Measurements from ENCODE around the gene TIGD6. TPM values are rescaled to one million over a fixed set of nuclear protein-coding genes. Genes with fewer than 3 reads are reported as not detected.
"Not testable (repeated sequence)": the region's sequence is repeated elsewhere in the genome, so short reads cannot be mapped to it uniquely, and the experiment has no call there.

Gene TIGD6
- polyA plus RNA-seq, 1 experiment = 6.5 TPM

DNA sequence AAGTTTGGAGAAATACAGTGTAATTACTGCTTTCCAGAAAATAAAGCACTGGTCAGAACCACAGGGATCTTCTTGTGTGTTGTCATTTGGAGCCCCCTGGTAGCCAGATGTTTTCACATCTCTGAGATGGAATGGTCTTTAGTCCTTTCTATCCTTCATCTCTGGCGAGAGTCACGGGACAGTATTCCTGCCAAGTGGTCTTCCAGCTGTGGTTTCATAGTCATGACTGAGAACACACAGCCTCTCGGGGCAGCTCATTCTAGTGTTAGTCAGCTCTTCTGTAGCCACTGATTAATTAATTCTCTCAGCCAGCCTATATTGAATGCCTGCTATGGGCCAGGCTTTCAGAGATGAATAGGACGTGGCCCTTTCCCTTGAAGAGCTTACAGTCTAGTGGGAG lies 34.2 kb upstream of the TIGD6 start:
- TF ChIP-seq, protein P1, sequence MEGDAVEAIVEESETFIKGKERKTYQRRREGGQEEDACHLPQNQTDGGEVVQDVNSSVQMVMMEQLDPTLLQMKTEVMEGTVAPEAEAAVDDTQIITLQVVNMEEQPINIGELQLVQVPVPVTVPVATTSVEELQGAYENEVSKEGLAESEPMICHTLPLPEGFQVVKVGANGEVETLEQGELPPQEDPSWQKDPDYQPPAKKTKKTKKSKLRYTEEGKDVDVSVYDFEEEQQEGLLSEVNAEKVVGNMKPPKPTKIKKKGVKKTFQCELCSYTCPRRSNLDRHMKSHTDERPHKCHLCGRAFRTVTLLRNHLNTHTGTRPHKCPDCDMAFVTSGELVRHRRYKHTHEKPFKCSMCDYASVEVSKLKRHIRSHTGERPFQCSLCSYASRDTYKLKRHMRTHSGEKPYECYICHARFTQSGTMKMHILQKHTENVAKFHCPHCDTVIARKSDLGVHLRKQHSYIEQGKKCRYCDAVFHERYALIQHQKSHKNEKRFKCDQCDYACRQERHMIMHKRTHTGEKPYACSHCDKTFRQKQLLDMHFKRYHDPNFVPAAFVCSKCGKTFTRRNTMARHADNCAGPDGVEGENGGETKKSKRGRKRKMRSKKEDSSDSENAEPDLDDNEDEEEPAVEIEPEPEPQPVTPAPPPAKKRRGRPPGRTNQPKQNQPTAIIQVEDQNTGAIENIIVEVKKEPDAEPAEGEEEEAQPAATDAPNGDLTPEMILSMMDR (IDR thresholded peaks at IDR 0.05; ENCODE audit: low read depth, low read length) = no peak
- POLR2A ChIA-PET = interaction anchor here (0.9 kb wide), 1 partner anchor 17 kb away, joined by 5 read pairs; no protein-coding TSS in a partner anchor
- CTCF ChIA-PET = interaction anchor here (1.0 to 1.3 kb wide), 2 partner anchors 30 to 200 kb away, joined by 3 to 4 read pairs; no protein-coding TSS in a partner anchor
- H3K4me3 ChIP-seq (ENCODE audit: low read depth, low read length) = no peak overlapping the region
- peak overlapping the region; percentile 0 for H3K27ac ChIP-seq (ENCODE audit: low read depth, low read length)
- no peaks in the 10 kb centered on the region for H3K27me3 ChIP-seq (ENCODE audit: control insufficient read depth, insufficient read depth, low read length)
- no peaks in the 10 kb centered on the region for H3K9me3 ChIP-seq (ENCODE audit: control insufficient read depth, insufficient read depth, low read length)
- peak; percentile 80 for DNase-seq (ENCODE audit: low read depth, low spot score)

DNA sequence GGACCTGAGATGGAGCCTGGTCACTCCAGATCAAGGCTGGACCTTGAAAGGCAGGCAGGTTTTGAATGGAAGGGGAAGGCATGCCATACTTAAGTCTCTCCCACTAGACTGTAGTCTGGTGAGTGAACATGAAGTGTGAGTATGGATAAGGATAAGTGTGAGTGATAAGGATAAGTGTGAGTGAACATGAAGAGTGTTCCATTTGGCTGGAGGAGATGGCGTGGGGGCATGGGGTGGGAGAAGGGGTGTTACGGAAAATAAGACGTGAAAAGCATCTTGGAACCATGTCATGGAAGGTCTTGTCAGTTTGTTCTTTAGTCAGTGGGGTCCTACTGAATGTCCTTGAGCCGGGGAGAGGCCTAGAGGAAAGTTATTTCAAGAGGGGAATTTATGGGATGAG lies 32.9 kb upstream of the TIGD6 start:
- no peaks in the 10 kb centered on the region for H3K27me3 ChIP-seq (ENCODE audit: control insufficient read depth, insufficient read depth, low read length)
- TF ChIP-seq, protein P1 (IDR thresholded peaks at IDR 0.05; ENCODE audit: low read depth, low read length) = no peak
- ChIA-PET POLR2A (no interaction called here), CTCF (interaction anchor here (1.0 kb wide), 1 partner anchor 15 kb away, joined by 3 read pairs; no protein-coding TSS in a partner anchor)
- no peak overlapping the region for H3K27ac ChIP-seq (ENCODE audit: low read depth, low read length)
- no peaks in the 10 kb centered on the region for H3K9me3 ChIP-seq (ENCODE audit: control insufficient read depth, insufficient read depth, low read length)
- no peak overlapping the region for H3K4me3 ChIP-seq (ENCODE audit: low read depth, low read length)
- DNase-seq (ENCODE audit: low read depth, low spot score) = no peak

DNA sequence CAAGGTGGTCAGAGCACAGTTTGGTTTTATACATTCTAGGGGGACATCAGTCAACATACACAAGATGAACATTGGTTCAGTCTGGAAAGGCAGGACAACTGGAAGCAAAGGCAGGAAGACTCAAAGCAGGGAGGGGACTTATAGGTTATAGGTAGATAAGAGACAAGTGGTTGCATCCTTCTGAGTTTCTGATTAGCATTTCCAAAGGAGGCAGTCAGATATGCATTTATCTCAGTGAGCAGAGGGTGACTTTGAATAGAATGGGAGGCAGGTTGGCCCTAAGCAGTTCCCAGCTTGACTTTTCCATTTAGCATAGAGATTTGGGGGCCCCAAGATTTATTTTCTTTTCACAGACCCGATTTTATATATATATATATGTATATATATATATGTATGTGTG lies 27.6 kb upstream of the TIGD6 start:
- H3K27me3 ChIP-seq (ENCODE audit: control insufficient read depth, insufficient read depth, low read length); H3K27ac ChIP-seq (ENCODE audit: low read depth, low read length); DNase-seq (ENCODE audit: low read depth, low spot score); POLR2A ChIA-PET; H3K9me3 ChIP-seq (ENCODE audit: control insufficient read depth, insufficient read depth, low read length); H3K4me3 ChIP-seq (ENCODE audit: low read depth, low read length): not testable (repeated sequence)
- CTCF ChIA-PET = interaction anchor here (1.1 kb wide), 1 partner anchor 102 kb away, joined by 4 read pairs; no protein-coding TSS in a partner anchor

DNA sequence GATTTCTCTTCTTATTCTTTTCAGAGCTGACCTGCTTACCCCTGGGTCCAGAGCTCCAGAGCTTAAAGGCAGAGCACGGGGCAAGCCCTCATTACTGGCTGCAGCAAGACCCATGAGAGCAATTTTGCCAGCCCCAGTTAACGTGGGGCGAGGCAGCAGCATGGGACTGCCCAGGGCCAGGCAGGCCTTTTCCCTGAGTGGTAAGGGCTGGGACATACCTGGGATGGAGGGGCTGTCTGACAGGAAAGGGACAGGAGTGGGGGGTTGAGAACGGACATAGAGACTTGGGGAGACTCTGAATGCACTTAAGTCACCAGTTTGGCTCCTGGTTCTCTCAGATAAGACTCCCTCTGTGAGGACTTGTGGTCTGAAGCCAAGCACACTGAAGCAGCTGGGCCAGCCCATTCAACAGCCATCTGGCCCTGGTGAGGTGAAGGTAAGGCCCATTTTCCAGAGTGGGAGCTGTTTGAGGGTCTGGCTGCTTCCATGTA lies 26.3 kb upstream of the TIGD6 start:
- no peak for DNase-seq (ENCODE audit: low read depth, low spot score)
- TF ChIP-seq, protein P1 (IDR thresholded peaks at IDR 0.05; ENCODE audit: low read depth, low read length) = no peak
- CTCF ChIA-PET = no interaction called here
- no peak overlapping the region for H3K27ac ChIP-seq (ENCODE audit: low read depth, low read length)
- H3K27me3 ChIP-seq (ENCODE audit: control insufficient read depth, insufficient read depth, low read length) = no peaks in the 10 kb centered on the region
- no peak overlapping the region for H3K4me3 ChIP-seq (ENCODE audit: low read depth, low read length)
- POLR2A ChIA-PET = no interaction called here
- H3K9me3 ChIP-seq (ENCODE audit: control insufficient read depth, insufficient read depth, low read length) = no peaks in the 10 kb centered on the region

DNA sequence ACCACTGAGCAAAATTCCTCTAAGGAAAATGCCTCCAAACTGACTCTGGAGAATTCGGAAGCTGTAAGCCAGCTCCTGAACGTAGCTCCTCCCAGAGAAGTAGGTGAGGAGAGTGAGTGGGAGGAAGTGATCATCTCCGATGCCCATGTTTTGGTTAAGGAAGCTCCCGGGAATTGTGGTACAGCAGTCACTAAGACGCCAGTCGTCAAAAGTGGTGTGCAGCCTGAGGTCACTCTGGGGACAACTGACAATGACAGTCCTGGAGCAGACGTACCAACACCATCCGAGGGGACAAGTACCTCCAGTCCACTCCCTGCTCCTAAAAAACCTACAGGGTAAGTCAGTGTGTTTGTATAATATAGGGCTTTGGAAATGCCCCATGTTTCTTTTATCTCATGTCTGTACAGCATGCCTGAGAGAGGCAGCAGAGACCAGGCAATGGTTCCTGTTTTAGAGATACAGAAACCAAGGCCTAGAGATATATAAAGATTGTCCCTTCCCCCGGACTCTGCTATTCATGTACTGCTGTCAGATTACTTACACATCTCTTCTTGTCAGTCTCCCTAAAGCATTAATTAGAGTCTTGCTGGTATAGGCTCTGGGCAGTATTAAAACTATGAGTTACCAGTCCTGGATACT lies 24.0 kb upstream of the TIGD6 start:
- DNase-seq (ENCODE audit: low read depth, low spot score) = no peak
- CTCF ChIA-PET = no interaction called here

More for the DNA sequence above, 24.0 kb upstream of the TIGD6 start:
- POLR2A ChIA-PET = no interaction called here
- Histone ChIP-seq H3K27ac (ENCODE audit: low read depth, low read length) (no peak overlapping the region), H3K27me3 (ENCODE audit: control insufficient read depth, insufficient read depth, low read length) (no peaks in the 10 kb centered on the region), H3K9me3 (ENCODE audit: control insufficient read depth, insufficient read depth, low read length) (no peaks in the 10 kb centered on the region), H3K4me3 (ENCODE audit: low read depth, low read length) (no peak overlapping the region)
- TF ChIP-seq, protein P1 (IDR thresholded peaks at IDR 0.05; ENCODE audit: low read depth, low read length) = 0 out of 2 replicates have a peak, but pooled peaks have one; percentile 14
